Measurements from ENCODE around the gene HOXB2.

HOXB2 gene

DNA sequence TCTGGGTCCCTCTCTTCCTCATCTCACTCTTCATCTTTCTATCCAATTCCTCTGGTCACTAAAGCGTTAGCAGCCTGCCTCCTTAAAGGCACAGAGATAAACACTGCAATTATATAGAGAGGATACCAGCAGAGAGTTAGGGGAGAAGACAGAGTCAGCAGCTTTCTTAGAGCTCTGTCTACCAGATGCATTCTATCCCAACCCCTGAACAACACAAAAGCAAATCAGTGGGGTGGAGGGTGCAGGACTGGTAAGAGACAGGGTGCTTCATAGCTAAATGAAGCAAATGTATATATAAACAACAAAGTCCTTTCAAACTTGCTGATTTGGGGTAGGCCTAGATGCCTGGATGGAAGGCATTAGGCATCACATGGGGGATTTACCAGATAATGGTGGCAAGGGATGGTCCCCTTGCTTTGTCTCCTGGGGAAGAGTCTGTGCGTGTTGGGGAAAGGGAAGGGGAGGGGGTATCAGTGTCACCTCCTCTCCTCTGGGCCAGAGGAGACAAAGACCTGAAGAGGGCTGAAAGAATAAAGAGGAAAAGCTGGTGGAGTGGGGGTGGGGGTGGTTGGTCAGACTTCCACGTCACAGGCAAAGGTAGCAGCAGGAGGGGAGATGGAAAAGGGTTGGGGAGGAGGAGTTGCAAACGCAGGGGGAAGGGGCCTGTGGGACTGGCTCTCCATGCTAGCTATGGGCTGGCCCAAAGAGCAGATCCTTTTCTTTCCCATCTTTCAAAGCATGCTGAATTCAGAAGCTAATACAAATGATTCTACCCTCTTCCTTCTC lies 21.2 kb upstream of the HOXB2 start:
- DNase-seq (ENCODE audit: low read depth), result no peak

DNA sequence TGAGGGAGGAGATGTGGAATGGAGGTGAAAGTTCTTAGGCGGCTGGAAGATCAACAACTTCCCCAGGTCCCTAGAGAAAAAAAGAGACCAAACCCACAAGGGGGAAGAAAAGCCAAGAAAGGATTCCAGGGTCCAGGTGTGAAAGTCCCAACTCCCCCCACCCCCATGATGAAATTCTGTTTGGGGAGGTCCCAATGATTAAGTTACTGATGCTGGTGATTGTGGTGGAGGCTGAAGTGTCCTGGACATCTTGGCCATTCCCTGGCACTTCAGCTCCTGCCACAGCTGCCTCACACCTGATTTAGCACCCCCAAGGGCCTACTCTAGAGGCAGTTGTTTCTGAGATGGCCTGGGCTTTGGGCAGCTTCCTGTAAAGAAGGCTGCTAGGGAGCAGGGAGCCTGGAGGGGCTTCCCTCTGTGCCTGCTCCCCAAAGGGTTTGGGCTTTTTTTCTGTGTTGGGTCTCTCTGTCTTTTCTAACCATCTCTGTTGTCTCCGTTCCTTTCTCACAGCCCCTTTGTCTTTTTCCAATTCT lies 20.2 kb upstream of the HOXB2 start:
- no peak for DNase-seq (ENCODE audit: low read depth)

DNA sequence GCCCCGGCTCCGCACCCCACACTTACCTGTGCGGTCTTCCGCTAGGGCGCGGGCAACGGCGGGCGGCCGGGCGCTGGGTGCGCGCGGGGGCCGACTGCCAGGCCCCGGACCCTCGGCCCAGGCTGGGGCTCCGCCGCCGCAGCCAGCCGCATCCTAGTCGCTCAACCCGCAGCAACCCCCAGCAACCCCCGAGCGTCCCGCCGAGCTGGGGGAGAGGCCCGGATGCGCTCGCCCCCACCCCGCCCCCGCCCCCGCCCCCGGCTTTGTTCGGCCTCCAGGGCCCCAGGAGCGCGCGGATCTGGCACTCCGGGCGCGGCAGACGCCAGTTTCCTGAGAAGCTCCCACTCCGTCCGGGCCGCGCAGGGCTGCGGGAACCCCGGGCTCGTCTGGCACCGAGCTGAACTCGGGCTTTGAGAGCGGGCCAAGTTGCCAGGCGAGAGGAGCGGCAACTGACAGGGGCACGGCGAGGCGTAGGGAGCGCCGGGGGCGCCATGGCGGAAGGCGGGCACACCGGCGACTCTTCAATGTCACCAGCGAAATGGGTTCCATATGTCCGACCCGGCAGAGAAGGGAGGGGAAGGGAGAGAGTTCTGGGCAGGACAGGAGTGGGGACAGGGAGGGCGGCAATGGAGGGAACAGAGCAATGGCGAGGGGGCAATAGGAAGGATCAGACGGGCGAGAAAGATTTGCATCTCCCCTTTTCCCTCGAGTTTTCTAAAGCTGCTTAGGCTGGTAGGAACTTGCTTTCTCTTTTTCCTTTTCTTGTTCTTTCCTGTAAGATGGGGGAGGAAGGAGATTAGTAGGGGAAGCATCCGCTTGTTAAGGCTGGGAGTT lies 19.5 kb upstream of the HOXB2 start:
- no peak for DNase-seq (ENCODE audit: low read depth)

DNA sequence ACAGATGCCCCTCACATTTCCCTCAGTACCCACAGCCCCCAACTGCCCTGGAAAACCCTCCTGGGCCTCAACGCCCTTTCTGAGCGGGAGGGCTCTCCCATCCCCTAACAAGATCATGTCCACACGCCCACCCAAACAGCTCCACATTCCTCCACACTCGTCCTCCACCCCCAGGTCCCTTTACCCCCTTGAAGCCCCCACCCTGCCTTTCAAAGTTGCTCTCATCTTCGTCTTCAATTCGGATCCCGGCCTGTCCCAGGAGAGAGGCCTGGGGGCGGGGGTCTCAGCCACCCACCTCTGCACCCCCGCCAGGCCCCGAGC lies 18.9 kb upstream of the HOXB2 start:
- DNase-seq (ENCODE audit: low read depth), result no peak

DNA sequence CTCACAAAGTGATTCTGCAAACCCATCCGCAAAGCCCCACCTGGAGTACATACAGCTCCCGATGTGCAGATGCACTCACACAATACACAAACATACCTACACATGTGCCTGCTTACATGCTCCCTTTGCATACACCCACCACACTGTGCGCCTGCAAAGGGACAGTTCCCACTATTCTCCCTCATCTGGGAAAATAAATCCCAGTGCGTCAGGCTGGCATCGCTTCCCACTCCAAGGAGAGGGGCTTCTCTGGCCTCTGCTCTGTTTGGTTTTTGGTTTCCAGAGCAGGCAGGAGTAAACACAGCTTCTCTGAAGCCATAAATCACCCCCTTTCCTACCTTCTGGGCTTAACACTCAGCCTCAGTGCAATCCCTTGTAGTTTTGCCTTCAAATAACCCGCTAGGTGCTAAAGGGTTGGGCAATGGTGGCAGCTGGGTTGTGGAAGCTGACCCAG lies 18.5 kb upstream of the HOXB2 start:
- no peak for DNase-seq (ENCODE audit: low read depth)

DNA sequence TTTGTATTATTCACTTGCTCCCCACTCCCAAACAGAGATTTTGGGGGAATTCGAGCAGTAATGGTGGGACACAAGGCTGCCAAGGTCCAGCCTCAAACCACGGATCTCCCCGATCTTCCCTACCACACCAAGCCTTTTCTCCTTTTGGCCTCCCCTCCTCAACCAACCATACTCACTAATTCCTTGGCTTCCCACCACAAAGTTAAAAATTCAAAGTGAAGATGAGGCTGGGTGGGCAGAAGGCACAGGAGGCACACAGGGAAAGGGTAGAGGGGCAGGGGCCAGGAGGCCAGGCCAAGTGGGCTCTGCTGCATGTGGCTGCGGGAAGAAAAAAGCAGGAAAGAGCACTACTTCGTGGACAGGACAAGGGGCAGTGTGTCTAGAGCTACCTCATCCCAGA lies 18.0 kb upstream of the HOXB2 start:
- DNase-seq (ENCODE audit: low read depth), result no peak

DNA sequence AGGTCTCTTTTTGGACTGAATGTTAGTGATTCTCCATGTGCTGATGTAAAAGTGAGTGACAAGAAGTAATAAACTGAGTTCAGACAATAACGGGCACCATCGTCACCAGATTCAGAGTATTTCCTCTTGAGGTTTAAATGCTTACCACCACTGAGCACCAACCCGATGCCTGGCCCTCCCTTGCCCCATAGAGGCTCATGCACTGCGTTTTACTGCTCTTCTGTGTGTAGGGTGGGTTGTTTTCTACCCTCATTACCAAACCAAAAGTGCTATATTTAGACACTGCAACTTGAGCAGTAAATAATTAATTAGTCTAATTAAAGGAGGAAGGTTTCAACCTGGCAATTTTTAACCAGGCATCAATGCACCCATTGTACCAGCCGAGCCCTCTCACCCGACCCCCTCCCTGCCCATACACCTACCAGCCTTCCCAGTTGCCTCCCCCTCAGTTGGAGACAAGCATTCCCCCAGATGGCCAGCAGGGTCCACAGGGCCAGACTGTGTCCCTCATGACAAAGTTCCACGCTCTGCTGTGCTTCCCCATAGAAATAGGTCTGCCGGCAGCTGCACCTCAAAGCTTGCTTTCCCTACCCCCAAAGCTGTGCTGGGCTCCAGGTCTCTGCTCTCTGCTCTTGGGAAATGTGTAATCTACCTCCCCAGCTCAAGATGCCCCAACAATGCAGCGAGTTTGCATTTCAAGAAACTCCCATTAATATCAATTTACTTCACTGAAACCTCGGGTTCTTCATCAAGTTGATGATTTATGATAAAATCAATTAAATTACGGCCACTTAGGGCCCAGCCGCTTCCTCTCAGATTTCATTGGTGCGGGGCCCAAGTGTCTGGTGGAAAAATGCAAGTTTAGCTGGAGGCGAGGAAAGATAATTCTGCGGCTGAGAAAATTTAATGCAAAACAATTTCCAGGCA lies 17.2 kb upstream of the HOXB2 start:
- no peak for DNase-seq (ENCODE audit: low read depth)

DNA sequence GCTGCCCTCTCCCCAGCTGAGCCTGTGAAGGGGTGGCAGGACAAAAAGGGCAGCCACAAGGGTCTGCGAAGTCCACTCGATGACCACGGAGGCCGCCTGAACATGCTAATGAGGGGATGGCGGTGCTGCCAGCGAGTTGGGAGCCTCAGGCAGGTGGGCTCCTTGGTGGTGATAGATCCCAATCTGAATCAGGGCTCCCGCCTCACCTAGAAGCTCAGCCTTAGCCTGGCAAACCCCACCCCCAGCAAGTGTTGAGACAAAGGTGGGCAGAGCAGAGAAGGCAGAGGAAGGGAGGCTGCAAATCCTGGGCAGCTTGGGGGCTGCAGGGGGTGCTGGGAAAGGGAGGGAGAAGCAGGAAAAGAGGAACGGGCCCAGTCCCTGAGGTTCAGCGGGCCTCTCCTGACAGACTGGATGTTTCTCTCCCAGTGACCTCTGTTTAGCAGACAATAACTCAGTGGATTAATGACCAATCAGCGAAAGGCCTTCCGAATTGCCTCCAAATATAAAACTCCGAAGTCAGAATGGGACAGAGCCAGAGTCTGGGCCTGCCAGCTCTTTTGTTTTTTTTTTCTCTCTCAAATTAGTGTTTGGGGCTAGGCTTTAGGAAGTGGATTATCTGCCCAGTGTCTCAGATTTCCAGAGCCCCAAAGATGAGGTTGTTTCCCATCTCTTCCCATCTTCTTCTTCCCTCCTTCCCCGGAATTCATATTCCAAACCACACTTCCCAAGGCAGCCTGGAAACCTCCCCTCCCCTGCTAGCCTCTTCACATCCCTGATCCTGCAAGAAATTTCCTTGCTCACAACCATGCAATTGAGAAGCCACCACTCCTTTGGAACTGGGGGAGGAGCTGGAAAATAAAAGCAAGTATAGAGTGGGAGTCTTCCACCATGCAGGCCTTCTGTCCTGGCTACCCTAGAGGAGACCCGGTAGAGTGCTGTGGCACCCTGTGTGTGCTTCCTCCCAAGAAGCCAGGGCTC lies 15.2 kb upstream of the HOXB2 start:
- no peak for DNase-seq (ENCODE audit: low read depth)

DNA sequence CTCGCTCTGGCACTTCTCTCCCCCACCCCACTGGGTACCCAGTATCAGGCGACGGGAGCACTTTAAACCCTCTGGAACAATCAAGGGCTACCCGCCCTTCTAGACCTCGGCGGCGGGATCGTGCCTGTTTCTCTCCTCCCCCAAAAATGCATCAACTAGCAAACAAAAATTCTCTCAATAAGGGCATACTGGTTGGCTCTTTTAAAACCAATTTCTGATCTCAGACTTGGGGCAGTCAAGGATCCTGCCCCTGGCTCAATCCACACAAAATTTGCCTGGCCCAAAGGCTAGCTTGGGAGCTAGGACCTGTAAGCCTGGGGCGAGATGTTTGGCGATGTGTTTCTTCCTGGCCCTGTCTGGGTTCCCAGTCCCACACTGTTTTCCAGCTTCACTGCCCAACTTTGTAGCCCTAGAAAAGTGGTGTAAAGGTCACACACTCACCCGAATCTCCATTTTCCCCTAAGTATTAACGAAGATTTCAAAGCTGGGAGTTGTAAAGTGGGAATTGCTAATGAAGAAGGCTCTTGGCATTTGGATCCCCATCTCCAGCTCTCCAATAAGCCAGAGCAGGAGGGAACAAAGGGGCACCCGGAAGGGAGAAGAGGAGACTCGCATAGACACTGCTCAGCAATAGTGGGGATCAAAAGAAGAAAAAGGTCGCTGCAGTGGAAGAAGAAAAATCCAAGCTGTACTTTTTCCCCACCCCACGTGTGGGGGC lies 14.4 kb upstream of the HOXB2 start:
- no peak for DNase-seq (ENCODE audit: low read depth)

DNA sequence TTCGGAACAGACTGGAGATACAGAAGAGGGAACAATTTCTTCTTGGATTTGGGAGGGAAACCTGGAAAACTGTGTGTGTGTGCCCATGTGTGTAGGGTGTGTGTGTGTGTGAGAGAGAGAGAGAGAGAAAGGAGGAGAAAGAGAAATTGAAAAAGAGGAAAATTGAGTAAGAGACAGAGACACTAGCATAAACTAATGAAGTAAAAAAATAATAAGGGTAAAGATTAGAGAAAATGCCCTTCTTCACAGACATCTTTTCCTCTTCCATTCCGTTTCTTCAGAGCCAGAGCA lies 13.9 kb upstream of the HOXB2 start:
- DNase-seq (ENCODE audit: low read depth), result no peak

DNA sequence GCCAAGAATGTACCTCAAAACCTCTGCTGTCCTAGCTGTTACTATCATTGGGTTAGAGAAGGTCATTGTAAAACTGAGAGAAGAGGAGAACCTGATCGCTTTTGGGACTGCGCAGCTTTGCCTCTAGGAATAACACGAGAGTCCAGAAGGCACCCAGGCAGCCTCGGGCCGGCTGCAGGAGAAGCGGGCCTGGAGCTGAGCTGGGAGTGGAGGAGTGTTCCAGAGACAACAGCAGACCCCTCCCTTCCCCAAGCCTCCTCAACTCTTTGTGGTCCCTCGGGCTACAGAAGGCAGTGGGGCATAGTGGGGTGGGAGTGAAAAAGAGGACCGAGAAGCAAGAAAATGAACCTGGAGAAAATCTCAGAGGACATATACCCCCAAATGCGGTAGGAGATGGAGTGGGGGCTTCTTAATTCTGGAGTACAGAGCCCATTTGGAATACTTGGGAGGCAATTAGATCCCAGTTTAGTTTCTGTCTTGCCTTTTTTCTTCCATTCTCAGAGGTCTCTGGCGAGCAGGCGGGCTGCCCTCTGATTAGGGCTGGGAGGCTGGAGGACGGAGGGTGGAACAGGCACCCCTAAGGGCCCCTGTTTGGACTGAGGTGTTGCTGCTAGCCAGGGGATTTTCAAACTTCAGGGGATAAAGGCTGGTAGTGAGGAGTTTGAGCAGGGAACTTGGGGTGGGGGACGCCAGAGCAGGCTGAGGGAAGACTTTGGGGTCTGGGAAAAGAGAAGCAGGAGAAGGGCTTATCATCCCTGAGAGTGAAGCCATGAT lies 13.3 kb upstream of the HOXB2 start:
- DNase-seq (ENCODE audit: low read depth), result no peak

DNA sequence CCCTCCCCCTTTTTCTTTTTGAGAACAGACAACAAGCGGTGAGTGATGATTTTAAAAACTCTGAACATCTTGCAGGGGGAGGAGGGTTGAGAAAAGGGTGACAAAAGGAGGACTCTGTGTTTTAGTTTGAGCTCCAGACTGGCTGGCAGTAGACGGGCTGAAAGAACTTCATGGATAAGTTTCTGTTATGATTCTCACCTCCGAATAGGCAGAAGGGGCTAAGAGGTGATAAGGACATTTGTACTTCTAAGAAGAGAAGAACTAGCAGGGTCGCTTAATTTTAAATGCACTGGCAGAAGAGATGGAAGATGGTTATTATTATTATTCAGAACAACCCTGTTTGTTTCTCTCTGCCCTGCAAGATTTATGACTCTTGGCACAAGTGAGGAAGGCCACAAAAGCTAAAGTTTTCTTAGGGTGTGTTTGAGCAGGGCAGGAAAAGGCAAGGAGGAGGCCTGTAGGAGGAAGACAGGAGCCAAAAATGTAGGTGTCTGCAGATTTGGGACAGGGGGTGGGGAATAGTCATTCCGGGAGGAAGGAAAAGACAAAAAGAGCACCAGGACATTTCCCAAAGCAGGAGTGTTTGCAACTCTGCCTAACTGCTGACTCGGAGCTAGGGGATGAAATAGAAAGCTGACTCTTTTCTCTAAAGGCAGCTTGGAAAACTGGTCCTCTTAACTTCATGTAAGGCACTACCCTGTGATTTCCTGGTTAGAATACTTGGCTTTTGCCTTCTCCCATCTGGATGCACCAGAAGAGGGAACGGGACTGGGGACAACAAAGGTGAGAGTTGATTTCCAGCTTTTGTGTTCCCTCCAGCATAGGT lies 11.9 kb upstream of the HOXB2 start:
- DNase-seq (ENCODE audit: low read depth), result no peak

DNA sequence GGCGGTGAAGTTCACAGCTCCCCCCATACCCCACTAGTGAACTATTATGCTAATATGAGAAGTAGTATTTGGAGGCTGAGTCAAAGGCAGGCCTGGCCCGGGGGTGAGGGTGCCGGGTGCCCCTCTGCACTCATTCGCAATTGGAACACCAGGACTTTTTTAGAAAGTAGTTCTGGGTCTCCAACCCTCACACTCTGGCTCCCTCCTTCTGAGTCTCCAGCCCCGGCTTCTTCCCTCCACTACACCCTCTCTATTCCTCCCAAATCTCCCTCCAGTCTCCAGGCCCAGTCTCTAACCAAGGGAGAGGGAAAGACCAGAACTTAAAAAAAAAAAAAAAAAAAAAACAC lies 11.3 kb upstream of the HOXB2 start:
- no peak for DNase-seq (ENCODE audit: low read depth)

DNA sequence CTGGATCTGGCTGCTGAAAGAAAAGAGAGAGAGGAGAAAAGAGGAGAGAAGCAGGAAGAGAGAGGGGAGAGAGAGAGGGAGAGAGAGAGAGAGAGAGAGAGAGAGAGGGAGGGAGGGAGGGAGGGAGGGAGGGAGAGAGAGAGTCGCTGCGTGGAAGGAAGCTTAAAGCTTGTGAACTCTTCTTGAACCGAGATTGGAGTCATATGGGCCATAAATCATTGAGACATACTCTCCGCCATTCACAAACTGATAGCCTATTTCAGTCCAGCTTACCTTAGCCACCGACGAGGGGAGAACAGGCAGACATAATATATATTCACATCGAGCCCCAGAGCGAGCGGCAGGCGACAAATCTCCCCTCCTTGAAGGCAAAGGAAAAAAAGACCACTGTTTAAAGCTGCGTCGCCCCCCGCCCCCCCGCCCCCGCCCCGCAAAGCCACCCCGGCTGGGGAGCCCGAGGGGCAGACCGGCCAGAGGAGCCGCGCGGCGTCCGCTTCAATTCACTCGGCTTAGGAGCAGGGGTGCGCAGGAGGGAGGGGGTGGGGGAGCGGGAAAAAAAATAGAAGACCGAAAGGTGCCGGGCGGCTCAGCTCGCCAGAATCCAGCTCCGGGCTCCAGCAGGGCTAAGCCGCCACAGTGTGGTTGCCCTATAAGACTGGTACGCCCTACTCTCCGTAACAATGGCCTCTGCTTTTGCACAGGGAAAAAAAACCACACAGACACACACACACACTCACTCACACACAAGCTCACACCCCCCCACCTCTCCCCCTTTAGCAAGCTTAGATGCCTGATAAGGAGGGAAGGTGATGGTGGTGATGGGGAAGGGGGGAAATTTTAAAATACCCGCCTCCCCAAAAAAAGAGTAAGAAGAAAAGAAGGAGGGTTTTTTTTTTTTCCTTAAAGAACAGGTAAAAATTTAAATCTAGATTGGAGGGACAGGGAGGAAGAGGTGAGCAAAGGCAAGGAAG lies 10.6 kb upstream of the HOXB2 start:
- DNase-seq (ENCODE audit: low read depth), result no peak

DNA sequence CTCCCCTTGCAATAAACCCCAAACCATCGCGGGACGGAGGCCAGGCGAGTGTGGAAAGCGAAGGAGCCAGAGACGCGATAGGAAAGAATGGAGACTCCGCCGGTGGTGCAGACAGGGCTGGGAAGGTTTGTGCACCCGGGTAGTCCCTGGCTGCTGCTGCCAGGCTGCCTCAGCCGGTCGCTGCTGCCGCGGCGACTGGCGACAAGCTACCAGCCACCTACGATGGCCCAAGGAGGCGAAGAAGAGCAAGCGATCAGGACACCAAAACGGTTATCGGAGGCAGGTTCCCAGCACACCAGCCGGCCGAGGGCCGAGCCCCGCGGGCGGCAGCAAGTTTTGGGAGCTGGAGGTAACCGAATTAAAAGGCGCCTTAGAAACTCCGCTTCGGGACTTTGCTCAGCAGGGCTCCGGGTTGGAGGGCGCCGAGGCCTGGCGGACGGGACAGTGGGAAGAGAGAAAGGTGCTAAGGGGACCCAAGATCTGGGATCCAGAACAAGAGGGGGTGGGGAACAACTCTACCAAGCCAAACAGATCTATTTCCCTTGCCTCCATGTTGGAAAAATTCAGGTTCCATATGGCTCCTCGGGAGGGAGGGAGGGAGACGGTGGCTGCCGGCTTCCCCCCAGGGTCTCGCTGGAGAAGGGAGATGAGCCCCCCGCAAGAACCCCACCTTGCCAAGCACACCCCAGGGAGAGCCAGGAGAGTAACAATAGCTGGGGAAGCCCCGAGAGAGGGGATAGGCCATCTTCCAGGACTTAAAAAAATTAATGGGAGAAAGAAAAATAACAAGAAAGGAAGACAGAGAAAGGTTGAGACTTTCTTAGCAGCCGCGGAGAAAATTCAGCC lies 9.7 kb upstream of the HOXB2 start:
- DNase-seq (ENCODE audit: low read depth), result no peak

DNA sequence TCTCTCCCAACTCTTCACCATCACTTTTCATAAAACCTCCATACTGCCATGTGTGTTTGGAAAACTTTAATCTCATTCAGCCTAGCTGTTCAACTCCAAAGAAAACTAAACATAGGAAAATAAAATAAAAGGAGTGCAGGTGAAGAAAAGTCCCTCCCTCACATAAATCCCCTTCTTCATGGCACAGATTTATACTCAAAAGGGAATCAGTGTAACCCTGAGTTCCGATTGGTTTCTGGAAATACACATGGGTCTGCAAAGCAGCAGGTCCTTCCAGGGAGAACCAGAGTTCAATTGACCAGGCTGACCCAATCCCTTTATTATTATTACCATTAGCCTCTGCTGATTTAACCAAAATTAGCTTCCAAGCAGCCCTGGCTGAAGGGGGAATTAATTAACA lies 8.9 kb upstream of the HOXB2 start:
- DNase-seq (ENCODE audit: low read depth), result no peak

DNA sequence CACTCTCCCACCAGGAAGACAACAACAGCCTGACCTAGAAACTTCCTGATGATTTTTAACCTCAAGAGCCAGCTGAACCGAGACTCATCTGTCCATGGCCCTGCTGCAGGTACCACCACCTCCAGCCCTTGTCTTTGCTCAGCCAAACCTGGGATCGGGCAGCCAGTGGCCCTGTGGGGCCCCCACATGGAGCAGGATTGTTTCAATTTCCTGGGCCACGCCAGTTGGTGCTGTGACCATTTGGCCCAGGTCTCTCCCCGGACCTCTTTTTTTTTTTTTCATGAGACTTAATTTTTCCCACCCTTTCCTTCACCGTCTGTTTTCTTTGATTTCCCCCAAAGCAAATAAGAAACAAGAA lies 8.3 kb upstream of the HOXB2 start:
- DNase-seq (ENCODE audit: low read depth), result no peak
